K562 (cell line): ENCODE data around the gene KDM4C. TPM values are rescaled to one million over a fixed set of nuclear protein-coding genes. Genes with fewer than 3 reads are reported as not detected.

ENCODE experiments used
- ATAC-seq: fragments of 200-7000 bp; cut with Tn5 transposase; 3 replicates; pipeline ENCODE4 v1.9.1; 2020; ENCODE audit warnings: moderate library complexity
- BruUV-seq: library from RNA; stranded (reverse); fragments of 400-500 nt; replicated peaks from 2 replicates; lab custom pipeline; 2021; lab: Mats Ljungman, UMichigan
- CTCF ChIA-PET: fragments of 300-600 bp; formaldehyde crosslinking; extraction: SDS; loops from one replicate; lab custom pipeline; 2021; ENCODE audit warnings: low intra/inter-chr PET ratio; lab: Yijun Ruan, JAX
- POLR2A ChIA-PET: fragments of 300-600, 350-650 bp; sonication (Branson Sonifier 250); formaldehyde crosslinking; extraction: SDS; loops from one replicate; lab custom pipeline; 2021; ENCODE audit warnings: antibody characterized with exemption, inconsistent platforms; lab: Yijun Ruan, JAX
- DNase-seq, 4 experiments: peaks; one replicate each; pipeline versions ENCODE4 v3.0.0 to v3.0.0-alpha.2; 2011 to 2018; ENCODE audit warnings: low spot score in 3 of 4, mixed read lengths in 3 of 4; ENCODE audit errors: extremely low read depth in 1 of 4
- FAIRE-seq: peaks from 2 replicates; lab custom pipeline; 2011; peaks lifted over from hg19 to GRCh38; lab: Jason Lieb, UNC
- H2AFZ ChIP-seq: 2 replicates; pipeline ENCODE4 v1.6.0; 2011; ENCODE audit warnings: low read depth, low read length, control low read depth, inconsistent platforms
- H3K27ac ChIP-seq: fragments of 200-600 bp; 3 replicates; pipeline ENCODE4 v1.8.0; 2011; ENCODE audit warnings: low read depth, mild to moderate bottlenecking, control low read depth, inconsistent platforms, low read length, moderate library complexity, mixed read lengths; ENCODE audit errors: extremely low read depth
- H3K27me3 ChIP-seq, 2 experiments: fragments of 300-600 bp in 1 of 2; 2 replicates in 1 of 2; 3 replicates in 1 of 2; pipeline versions ENCODE4 v1.6.0 to v1.8.0; 2011; ENCODE audit warnings: inconsistent platforms in 2 of 2, low read length in 2 of 2, mild to moderate bottlenecking in 1 of 2, mixed read lengths in 1 of 2, moderate library complexity in 1 of 2; ENCODE audit not compliant: control insufficient read depth in 2 of 2, insufficient read depth in 2 of 2
- H3K36me3 ChIP-seq: fragments of 300-600 bp; 3 replicates; pipeline ENCODE4 v1.8.0; 2011; ENCODE audit warnings: mild to moderate bottlenecking, low read length, inconsistent platforms; ENCODE audit not compliant: control insufficient read depth, insufficient read depth
- H3K4me1 ChIP-seq, 2 experiments: fragments of 200-600 bp in 1 of 2; replicated peaks in 1 of 2; 2 replicates in 1 of 2; 3 replicates in 1 of 2; pipeline versions ENCODE4 v1.5.1 to v1.8.0; 2011; ENCODE audit warnings: inconsistent platforms in 2 of 2, low read length in 2 of 2, mild to moderate bottlenecking in 1 of 2, mixed read lengths in 1 of 2, moderate library complexity in 1 of 2; ENCODE audit not compliant: control insufficient read depth in 2 of 2, insufficient read depth in 2 of 2
- H3K4me2 ChIP-seq: 2 replicates; pipeline ENCODE4 v1.6.1; 2011; ENCODE audit warnings: low read length, control low read depth, inconsistent platforms, mixed read lengths; ENCODE audit not compliant: insufficient read depth
- H3K4me3 ChIP-seq: fragments of 200-600 bp; sonication (generic), shearing (Covaris generic); 2 replicates; pipeline ENCODE4 v1.5.1; 2016; ENCODE audit warnings: control low read depth, inconsistent platforms
- H3K79me2 ChIP-seq: fragments of 200-600 bp; 3 replicates; pipeline ENCODE4 v1.8.0; 2011; ENCODE audit warnings: low read length, inconsistent platforms; ENCODE audit not compliant: control insufficient read depth, insufficient read depth
- H3K9ac ChIP-seq, 2 experiments: 2 replicates each; pipeline versions ENCODE4 v1.6.0 to v1.6.1; 2011; ENCODE audit warnings: low read depth in 2 of 2, low read length in 2 of 2, control low read depth in 1 of 2, inconsistent platforms in 1 of 2, mild to moderate bottlenecking in 1 of 2, mixed read lengths in 1 of 2; ENCODE audit not compliant: insufficient read depth in 1 of 2
- H3K9me1 ChIP-seq: one replicate; pipeline ENCODE4 v1.6.0; 2011; ENCODE audit warnings: inconsistent platforms, mild to moderate bottlenecking, low read length, moderate library complexity; ENCODE audit not compliant: control insufficient read depth, insufficient read depth
- H3K9me3 ChIP-seq: replicated peaks from 2 replicates; pipeline ENCODE4 v1.5.1; 2011; ENCODE audit warnings: low read depth, low read length, inconsistent platforms; ENCODE audit not compliant: control insufficient read depth, insufficient read depth
- H4K20me1 ChIP-seq: replicated peaks from 2 replicates; pipeline ENCODE4 v1.6.1; 2011; ENCODE audit warnings: low read length, inconsistent platforms, mixed read lengths; ENCODE audit not compliant: control insufficient read depth, insufficient read depth
- BCL6 ChIP-seq: fragments of 250-450 bp; sonication (Bioruptor Pico); IDR thresholded peaks from 2 replicates; pipeline ENCODE4 v1.4.0; 2020
- C11orf30 ChIP-seq: fragments of 450-650 bp; IDR thresholded peaks from 2 replicates; pipeline ENCODE4 v1.6.1; 2016; ENCODE audit warnings: low read depth, mild to moderate bottlenecking
- GTF2E2 ChIP-seq: fragments of 200-800 bp; sonication (Bioruptor generic); IDR thresholded peaks from 2 replicates; pipeline ENCODE4 v1.6.1; 2016; ENCODE audit warnings: missing genetic modification characterization, missing compliant biosample characterization
- MAFG ChIP-seq: fragments of 450-650 bp; conservative IDR thresholded peaks from 2 replicates; pipeline ENCODE4 v1.6.1; 2016; ENCODE audit warnings: missing genetic modification characterization, missing compliant biosample characterization
- MAFK ChIP-seq: IDR thresholded peaks from 2 replicates; pipeline ENCODE4 v1.6.1; 2011; ENCODE audit warnings: low read length, improper control_type of control experiment
- ZNF282 ChIP-seq: sonication (generic); formaldehyde crosslinking; IDR thresholded peaks from 2 replicates; pipeline ENCODE4 v1.8.1; 2023; ENCODE audit warnings: missing genetic modification reagents
- ZNF316 ChIP-seq: fragments of 450-650 bp; IDR thresholded peaks from 2 replicates; pipeline ENCODE4 v1.6.1; 2016
- WGBS: fragments of 100-300 bp; shearing (Covaris generic); methylation state at CpG from one replicate; pipeline ENCODE4 v1.1.6; 2016; ENCODE audit warnings: low coverage, mixed read lengths; ENCODE audit not compliant: insufficient coverage; ENCODE audit errors: missing lambda C conversion rate; 5-methylcytosine and 5-hydroxymethylcytosine counted together
- in situ Hi-C: fragments of 300-500 bp; cut with MboI; formaldehyde crosslinking; loops from 4 replicates; pipeline ENCODE4 v1.15.0; 2018; ENCODE audit warnings: inconsistent platforms, mixed read lengths
- intact Hi-C: fragments of 100-400 bp; cut with micrococcal nuclease; formaldehyde crosslinking; loops from 2 replicates; pipeline ENCODE4 v1.14.2; 2022
- polyA plus RNA-seq, 8 experiments: library from polyadenylated mRNA; depleted of rRNA in 4 of 8; stranded (reverse) in 5 of 8; unstranded in 3 of 8; fragments of >200 nt; fragmentation: Nextera tagmentation in 2 of 8; fragmentation: Illumina TruSeq in 1 of 8; extraction: Ambion mirVana in 2 of 8; extraction: Trizol in 1 of 8; gene quantifications; 2 replicates each; pipeline versions ENCODE4 v1.2.1 to v1.2.3, GENCODE V29; 2011 to 2014; ENCODE audit warnings: inconsistent platforms in 1 of 8, missing spikeins in 1 of 8
- total RNA-seq, 7 experiments: library from RNA; depleted of rRNA in 6 of 7; stranded (reverse); fragments of >200 nt in 6 of 7; fragmentation: Illumina TruSeq in 2 of 7; extraction: Trizol in 2 of 7; gene quantifications; 2 replicates each; pipeline versions ENCODE4 v1.2.1 to v1.2.3, GENCODE V29; 2011 to 2021; ENCODE audit warnings: low replicate concordance in 1 of 7
- TF ChIP-seq, protein P1 (sequence below): sonication (generic); formaldehyde crosslinking; IDR thresholded peaks from 2 replicates; pipeline ENCODE4 v1.8.1; 2023; ENCODE audit warnings: mild to moderate bottlenecking, missing genetic modification reagents, moderate library complexity

The KDM4C gene
- total and polyA plus RNA-seq, 9 of the 15 experiments (the other 6 are each of a cell fraction or from before 2014, with no cell fraction given) = 5.4 to 17.0 (median 12.6) TPM

DNA sequence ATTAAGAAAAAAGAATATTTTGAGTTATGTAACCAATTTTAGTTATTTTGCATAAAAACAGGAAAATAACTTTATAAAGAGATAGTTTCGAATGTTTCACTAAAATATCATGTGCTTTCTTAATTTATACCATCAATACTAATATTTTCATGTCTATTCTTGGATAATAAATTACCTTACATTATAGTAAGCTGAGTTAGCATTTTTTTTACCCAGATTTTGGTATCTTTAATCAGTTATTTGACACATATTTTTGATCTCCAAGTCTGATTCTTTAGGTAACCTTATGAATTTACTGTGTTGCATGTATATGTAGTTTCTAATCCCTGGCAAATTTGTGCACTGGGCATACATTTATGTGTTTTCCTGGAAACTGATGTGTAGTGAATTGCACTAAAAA, 138.0 kb downstream of the KDM4C start:
- intact Hi-C loops = no loop called here
- no peaks in the 10 kb centered on the region; the same call in 2 of the 3 replicates for H3K79me2 ChIP-seq
- no peak overlapping the region for H3K27ac ChIP-seq
- BruUV-seq = no TSS peak
- no peaks in the 10 kb centered on the region for H4K20me1 ChIP-seq
- no peak overlapping the region for H3K9ac ChIP-seq
- 90% methylated on average over 1 of the region's 1 CpG for WGBS
- DNase-seq = no peak
- TF ChIP-seq, protein P1, sequence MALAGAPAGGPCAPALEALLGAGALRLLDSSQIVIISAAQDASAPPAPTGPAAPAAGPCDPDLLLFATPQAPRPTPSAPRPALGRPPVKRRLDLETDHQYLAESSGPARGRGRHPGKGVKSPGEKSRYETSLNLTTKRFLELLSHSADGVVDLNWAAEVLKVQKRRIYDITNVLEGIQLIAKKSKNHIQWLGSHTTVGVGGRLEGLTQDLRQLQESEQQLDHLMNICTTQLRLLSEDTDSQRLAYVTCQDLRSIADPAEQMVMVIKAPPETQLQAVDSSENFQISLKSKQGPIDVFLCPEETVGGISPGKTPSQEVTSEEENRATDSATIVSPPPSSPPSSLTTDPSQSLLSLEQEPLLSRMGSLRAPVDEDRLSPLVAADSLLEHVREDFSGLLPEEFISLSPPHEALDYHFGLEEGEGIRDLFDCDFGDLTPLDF (CRISPR knock-in tag) = no peak
- TF ChIP-seq ZNF282 (CRISPR knock-in tag) = no peak
- no peak for TF ChIP-seq BCL6 (CRISPR knock-in tag)
- peak; percentile 85 for TF ChIP-seq ZNF316
- no peak for TF ChIP-seq GTF2E2
- TF ChIP-seq MAFG (tag) = peak; percentile 36
- TF ChIP-seq C11orf30 = peak; percentile 65; the same call in 1 of the 2 replicates
- peak; percentile 7; the same call in 1 of the 2 replicates for TF ChIP-seq MAFK
- TF ChIP-seq, all 486 proteins: peak for 4
- Histone ChIP-seq H3K4me1 (peaks cover 0 to 28% of the 10 kb centered on the region in 2 experiments; a peak in 2 of 5 replicates), H3K4me3 (no peak overlapping the region), H3K9me3 (no peaks in the 10 kb centered on the region), H3K4me2 (no peak overlapping the region), H3K27me3 (no peaks in the 10 kb centered on the region), H2AFZ (no peak overlapping the region), H3K36me3 (peaks cover 3% of the 10 kb centered on the region), H3K9me1 (no peaks in the 10 kb centered on the region)
- ATAC-seq (no peak), FAIRE-seq (no peak)
- CTCF ChIA-PET = no interaction called here
- in situ Hi-C loops = no loop called here
- POLR2A ChIA-PET = no interaction called here
